Measurements from ENCODE around the gene TP53.

- no peak for TF ChIP-seq CTCF (IDR thresholded peaks at IDR 0.05; ENCODE audit: insufficient read depth, low read length, poor library complexity, severe bottlenecking)
- no peak for TF ChIP-seq EZH2phosphoT487 (conservative IDR thresholded peaks at IDR 0.05; ENCODE audit: low read length)
Measured at GRCh38 chr17:7703584-7704479, 16.5 kb upstream of the TP53 start.
